Testis (tissue), 3 donors: ENCODE data around the gene NRXN3. TPM values are rescaled to one million over a fixed set of nuclear protein-coding genes. Genes with fewer than 3 reads are reported as not detected.

Experiments
- DNase-seq: peaks from one replicate; pipeline ENCODE4 v3.0.0-alpha.2; 2019
- H3K27ac ChIP-seq, 2 donors: fragments of 200-600 bp; sonication (generic); one replicate each; pipeline ENCODE4 v1.5.1; 2019
- H3K27me3 ChIP-seq: fragments of 200-600 bp; sonication (generic); one replicate; pipeline ENCODE4 v1.5.1; 2019
- H3K36me3 ChIP-seq: fragments of 200-600 bp; sonication (generic); one replicate; pipeline ENCODE4 v1.5.1; 2017; ENCODE audit warnings: low read depth; ENCODE audit errors: missing control alignments
- H3K4me1 ChIP-seq: fragments of 200-600 bp; sonication (generic); one replicate; pipeline ENCODE4 v1.5.1; 2019
- H3K4me3 ChIP-seq, 2 donors: fragments of 200-600 bp; sonication (generic); one replicate each; pipeline ENCODE4 v1.5.1; 2017 to 2019
- H3K9me3 ChIP-seq: fragments of 200-600 bp; sonication (generic); one replicate; pipeline ENCODE4 v1.5.1; 2017
- CTCF ChIP-seq, 3 experiments: fragments of 450-650 bp in 2 of 3; fragments of 200-600 bp in 1 of 3; sonication (generic) in 1 of 3; IDR thresholded peaks; one replicate each; pipeline ENCODE4 v1.5.1; 2016 to 2019; ENCODE audit warnings: antibody characterized with exemption in 3 of 3, mild to moderate bottlenecking in 2 of 3, moderate library complexity in 1 of 3
- POLR2A ChIP-seq: fragments of 450-650 bp; IDR thresholded peaks from one replicate; pipeline ENCODE4 v1.6.1; 2017; ENCODE audit warnings: antibody characterized with exemption, mild to moderate bottlenecking, moderate library complexity
- WGBS, 2 donors: methylation state at CpG; one replicate each; pipeline ENCODE4 v1.1.5; 2018; 5-methylcytosine and 5-hydroxymethylcytosine counted together
- intact Hi-C: fragments of 100-400 bp; cut with DNase I; formaldehyde crosslinking; loops from one replicate; pipeline ENCODE4 v1.15.1; 2023; ENCODE audit warnings: low total_unique reads
- polyA plus RNA-seq: library from polyadenylated mRNA; stranded (reverse); fragments of 350-450 nt; fragmentation: Illumina TruSeq; extraction: RNeasy Lipid Tissue Mini Kit (QIAGEN cat#74804); gene quantifications from one replicate; pipeline ENCODE4 v1.2.3, GENCODE V29; 2014; ENCODE audit warnings: low read depth, low replicate concordance; ENCODE audit not compliant: insufficient read depth
- total RNA-seq, 2 donors: library from RNA; depleted of rRNA; stranded (reverse); fragments of >200 nt; gene quantifications; one replicate each; pipeline ENCODE4 v1.2.3, GENCODE V29; 2016

Gene NRXN3
- total and polyA plus RNA-seq, 3 donors from 2014 or later = 3.5 to 8.0 (median 3.9) TPM

DNA sequence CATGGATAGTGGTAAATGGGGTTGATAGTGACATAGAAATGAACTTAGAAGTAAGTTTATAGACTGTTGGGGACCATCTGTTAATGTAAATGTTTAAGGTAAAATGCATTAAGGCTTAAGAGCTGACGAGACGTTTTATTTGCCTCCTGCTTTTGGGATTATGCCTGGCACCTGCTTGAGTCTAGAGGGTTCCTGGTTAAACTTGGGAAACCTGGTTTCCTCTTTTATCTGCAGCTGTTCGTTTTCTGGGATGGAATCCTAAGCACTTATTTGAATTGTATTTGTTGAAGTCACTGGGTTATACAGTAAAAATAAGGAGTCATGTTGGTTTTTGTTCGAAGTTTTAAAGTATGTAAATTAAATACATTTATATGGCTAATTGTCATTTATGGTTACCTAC is 914.7 kb downstream of the NRXN3 start:
- no peaks in the 10 kb centered on the region for H3K27me3 ChIP-seq
- intact Hi-C loops = no loop called here
- H3K36me3 ChIP-seq = no peaks in the 10 kb centered on the region
- 70 to 71% methylated on average over 4 of the region's 4 CpGs for WGBS, 2 donors
- H3K4me3 ChIP-seq = no peak overlapping the region
- H3K9me3 ChIP-seq = no peaks in the 10 kb centered on the region
- no peak overlapping the region for H3K27ac ChIP-seq
- TF ChIP-seq POLR2A = no peak
- no peak for TF ChIP-seq CTCF (IDR thresholded peaks at IDR 0.05)
- H3K4me1 ChIP-seq = no peaks in the 10 kb centered on the region
- no peak for DNase-seq

DNA sequence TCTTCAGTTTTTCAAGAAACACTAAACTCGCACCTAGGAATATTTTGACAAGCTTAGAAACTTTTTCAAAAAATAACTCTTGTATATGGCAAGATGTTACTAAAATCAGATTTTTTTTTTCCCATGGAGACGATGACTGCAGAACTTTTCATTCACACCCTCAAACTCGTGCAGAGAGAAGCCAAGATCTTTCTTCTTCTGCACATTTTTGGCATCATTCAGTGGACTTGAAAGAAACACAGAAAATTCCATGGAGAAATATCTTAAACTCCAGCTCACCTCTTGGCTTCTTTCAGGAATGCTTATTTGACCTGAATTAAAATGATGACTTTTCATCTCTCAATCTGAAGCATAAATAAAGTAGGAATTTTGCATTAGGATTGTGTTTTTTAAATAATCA is 919.4 kb downstream of the NRXN3 start:
- Histone ChIP-seq H3K9me3 (no peaks in the 10 kb centered on the region), H3K27me3 (no peaks in the 10 kb centered on the region), H3K27ac (no peak overlapping the region), H3K4me3 (no peak overlapping the region), H3K36me3 (no peaks in the 10 kb centered on the region), H3K4me1 (peaks cover 7% of the 10 kb centered on the region)
- intact Hi-C loops = no loop called here
- DNase-seq = no peak
- no peak for TF ChIP-seq CTCF (IDR thresholded peaks at IDR 0.05)
- no peak for TF ChIP-seq POLR2A
- 53% methylated on average over 3 of the region's 3 CpGs for WGBS, 2 donors

GRCh38 chr14:79090641-79091180 is 920.5 kb downstream of the NRXN3 start:
- H3K27me3 ChIP-seq = no peaks in the 10 kb centered on the region
- H3K4me3 ChIP-seq = no peak overlapping the region
- WGBS, 2 donors = 49 to 50% methylated on average over 2 of the region's 2 CpGs
- no peaks in the 10 kb centered on the region for H3K9me3 ChIP-seq
- TF ChIP-seq POLR2A (no peak), CTCF (IDR thresholded peaks at IDR 0.05) (no peak)
- peaks cover 7% of the 10 kb centered on the region for H3K4me1 ChIP-seq
- no peak for DNase-seq
- H3K36me3 ChIP-seq = no peaks in the 10 kb centered on the region
- intact Hi-C loops = no loop called here
- no peak overlapping the region for H3K27ac ChIP-seq

DNA sequence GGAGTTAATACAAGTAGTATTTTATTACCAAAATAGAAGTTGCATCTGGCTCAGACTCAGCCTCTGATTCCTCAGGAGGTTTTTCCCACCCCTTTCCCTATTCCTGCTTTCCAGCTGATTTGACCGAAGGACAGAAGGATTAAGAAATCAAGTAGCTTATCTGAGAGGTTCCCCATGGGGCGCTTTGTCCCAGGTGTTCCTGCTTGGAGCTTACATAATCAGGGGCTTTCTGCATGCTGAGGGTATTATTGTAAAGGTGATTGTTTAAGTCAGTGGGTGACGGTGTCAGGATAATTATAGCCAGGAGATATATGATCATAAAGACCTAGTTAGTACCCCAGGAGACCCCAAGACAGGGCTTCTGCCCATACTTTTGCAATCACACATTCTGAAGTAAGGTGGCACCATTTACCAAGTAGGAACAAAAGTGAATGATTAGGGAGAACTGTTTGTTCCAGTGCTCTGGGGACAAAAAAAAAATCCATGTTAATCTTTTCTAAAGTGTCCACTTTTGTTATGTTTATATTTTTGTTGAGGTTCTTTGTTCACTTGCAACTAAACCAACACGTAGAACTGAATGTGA is 921.3 kb downstream of the NRXN3 start:
- H3K4me3 ChIP-seq = no peak overlapping the region
- DNase-seq = no peak
- no peaks in the 10 kb centered on the region for H3K9me3 ChIP-seq
- H3K27me3 ChIP-seq = no peaks in the 10 kb centered on the region
- WGBS, 2 donors = 48 to 55% methylated on average over 4 of the region's 4 CpGs
- no peaks in the 10 kb centered on the region for H3K36me3 ChIP-seq
- peaks cover 7% of the 10 kb centered on the region for H3K4me1 ChIP-seq
- intact Hi-C loops = no loop called here
- TF ChIP-seq CTCF (IDR thresholded peaks at IDR 0.05) (no peak), POLR2A (no peak)
- no peak overlapping the region for H3K27ac ChIP-seq

- Histone ChIP-seq H3K36me3 (no peaks in the 10 kb centered on the region), H3K4me3 (no peak overlapping the region), H3K9me3 (no peaks in the 10 kb centered on the region), H3K27ac (no peak overlapping the region), H3K27me3 (no peaks in the 10 kb centered on the region), H3K4me1 (peaks cover 7% of the 10 kb centered on the region)
- intact Hi-C loops = no loop called here
- TF ChIP-seq POLR2A = no peak
- no peak for TF ChIP-seq CTCF (IDR thresholded peaks at IDR 0.05)
- DNase-seq = no peak
- WGBS, 2 donors = 92 to 94% methylated on average over 5 of the region's 5 CpGs
These were observed 923.4 kb downstream of the NRXN3 start for GRCh38 chr14:79093531-79093930.
